ENCODE measurements around the gene PTPRB.
"Not testable (repeated sequence)": the region's sequence is repeated elsewhere in the genome, so short reads cannot be mapped to it uniquely, and the experiment has no call there.

The PTPRB gene

DNA sequence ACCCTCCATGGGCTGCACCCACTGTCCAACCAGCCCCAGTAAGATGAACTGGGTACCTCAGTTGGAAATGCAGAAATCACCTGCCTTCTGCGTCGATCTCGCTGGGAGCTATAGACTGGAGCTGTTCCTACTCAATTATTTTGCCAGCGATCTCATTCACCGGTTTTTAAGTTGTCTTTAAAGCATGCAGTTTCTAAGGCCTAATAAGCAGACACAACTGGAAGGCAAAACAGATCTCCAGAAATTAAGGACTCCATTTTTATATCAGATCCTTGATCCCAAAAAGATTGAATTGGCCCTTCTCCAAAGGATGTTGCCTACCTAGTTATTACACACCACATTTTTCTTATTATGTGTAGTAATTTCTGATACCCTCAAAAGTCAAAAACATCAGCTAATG lies 139.7 kb downstream of the PTPRB start:
- Histone ChIP-seq H3K4me1 (ENCODE audit: control insufficient read depth, insufficient read depth, low read length) (no peaks in the 10 kb centered on the region), H3K9ac (ENCODE audit: low read length) (no peak overlapping the region), H3K9me3 (ENCODE audit: control insufficient read depth, low read length) (no peaks in the 10 kb centered on the region), H3K36me3 (ENCODE audit: control insufficient read depth, insufficient read depth, low read length) (no peaks in the 10 kb centered on the region), H3K4me3 (ENCODE audit: low read length) (no peak overlapping the region), H3K27me3 (ENCODE audit: control insufficient read depth, insufficient read depth, low read length) (no peaks in the 10 kb centered on the region)

DNA sequence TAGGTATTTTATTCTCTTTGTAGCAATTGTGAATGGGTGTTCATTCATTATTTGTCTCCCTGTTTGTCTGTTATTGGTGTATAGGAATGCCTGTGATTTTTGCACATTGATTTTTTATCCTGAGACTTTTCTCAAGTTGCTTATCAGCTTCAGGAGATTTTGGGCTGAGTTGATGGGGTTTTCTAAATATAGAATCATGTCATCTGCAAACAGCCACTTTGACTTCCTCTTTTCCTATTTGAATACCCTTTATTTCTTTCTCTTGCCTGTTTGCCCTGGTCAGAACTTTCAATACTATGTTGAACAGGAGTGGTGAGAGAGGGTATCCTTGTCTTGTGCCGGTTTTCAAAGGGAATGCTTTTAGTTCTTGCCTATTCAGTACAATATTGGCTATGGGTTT lies 144.3 kb downstream of the PTPRB start:
- H3K9ac ChIP-seq (ENCODE audit: low read length); H3K4me1 ChIP-seq (ENCODE audit: control insufficient read depth, insufficient read depth, low read length); H3K9me3 ChIP-seq (ENCODE audit: control insufficient read depth, low read length); H3K27me3 ChIP-seq (ENCODE audit: control insufficient read depth, insufficient read depth, low read length); H3K4me3 ChIP-seq (ENCODE audit: low read length); H3K36me3 ChIP-seq (ENCODE audit: control insufficient read depth, insufficient read depth, low read length): not testable (repeated sequence)

DNA sequence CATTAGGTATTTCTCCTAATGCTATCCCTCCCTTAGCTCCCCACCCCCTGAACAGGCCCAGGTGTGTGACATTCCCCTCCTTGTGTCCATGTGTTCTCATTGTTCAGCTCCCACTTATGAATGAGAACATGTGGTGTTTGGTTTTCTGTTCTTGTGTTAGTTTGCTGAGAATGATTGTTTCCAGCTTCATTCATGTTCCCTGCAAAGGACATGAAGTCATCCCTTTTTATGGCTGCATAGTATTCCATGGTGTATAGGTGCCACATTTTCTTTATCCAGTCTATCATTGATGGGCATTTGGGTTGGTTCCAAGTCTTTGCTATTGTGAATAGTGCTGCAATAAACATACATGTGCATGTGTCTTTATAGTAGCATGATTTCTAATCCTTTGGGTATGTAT lies 146.3 kb downstream of the PTPRB start:
- not testable (repeated sequence) for H3K4me3 ChIP-seq (ENCODE audit: low read length)

DNA sequence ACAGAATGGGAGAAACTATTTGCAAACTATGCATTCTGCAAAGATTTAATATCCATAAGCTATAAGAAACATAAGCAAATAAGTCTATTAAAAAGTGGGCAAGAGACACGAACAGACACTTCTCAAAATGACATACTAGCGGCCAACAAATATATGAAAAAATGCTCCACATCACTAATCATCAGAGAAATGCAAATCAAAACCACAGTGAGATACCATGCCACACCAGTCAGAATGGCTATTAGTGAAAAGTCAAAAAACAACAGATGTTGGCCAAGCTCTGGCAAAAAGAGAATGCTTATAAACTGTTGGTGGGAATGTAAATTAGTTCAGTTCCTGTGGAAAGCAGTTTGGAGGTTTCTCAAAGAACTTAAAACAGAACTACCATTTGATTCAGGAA lies 149.8 kb downstream of the PTPRB start:
- Histone ChIP-seq H3K4me1 (ENCODE audit: control insufficient read depth, insufficient read depth, low read length) (peaks cover 10% of the 10 kb centered on the region), H3K27me3 (ENCODE audit: control insufficient read depth, insufficient read depth, low read length) (no peaks in the 10 kb centered on the region), H3K9ac (ENCODE audit: low read length) (no peak overlapping the region), H3K4me3 (ENCODE audit: low read length) (no peak overlapping the region), H3K36me3 (ENCODE audit: control insufficient read depth, insufficient read depth, low read length) (no peaks in the 10 kb centered on the region), H3K9me3 (ENCODE audit: control insufficient read depth, low read length) (no peaks in the 10 kb centered on the region)

More for the DNA sequence above, 146.3 kb downstream of the PTPRB start:
- H3K9me3 ChIP-seq (ENCODE audit: control insufficient read depth, low read length); H3K36me3 ChIP-seq (ENCODE audit: control insufficient read depth, insufficient read depth, low read length); H3K4me1 ChIP-seq (ENCODE audit: control insufficient read depth, insufficient read depth, low read length); H3K9ac ChIP-seq (ENCODE audit: low read length); H3K27me3 ChIP-seq (ENCODE audit: control insufficient read depth, insufficient read depth, low read length): not testable (repeated sequence)

DNA sequence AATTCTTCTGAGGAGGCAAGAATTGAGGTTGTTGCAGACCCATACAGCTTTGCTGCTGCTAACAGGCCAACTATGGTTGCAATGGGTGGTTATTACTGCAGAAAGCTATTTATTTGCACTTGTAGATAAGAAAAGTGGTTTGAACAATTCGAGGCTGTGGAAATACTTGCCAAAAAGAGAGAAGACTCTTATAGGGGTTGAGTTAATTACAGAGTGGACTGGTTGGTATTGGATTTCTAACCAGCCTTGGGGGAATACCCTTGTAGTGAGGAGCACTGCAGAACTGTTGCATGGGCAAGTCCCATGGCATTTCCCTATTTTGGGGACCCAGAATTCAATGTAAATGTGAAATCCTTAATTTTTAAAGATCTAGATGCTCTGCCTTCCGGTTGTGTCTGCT lies 150.6 kb downstream of the PTPRB start:
- Histone ChIP-seq H3K36me3 (ENCODE audit: control insufficient read depth, insufficient read depth, low read length) (no peaks in the 10 kb centered on the region), H3K27me3 (ENCODE audit: control insufficient read depth, insufficient read depth, low read length) (no peaks in the 10 kb centered on the region), H3K4me3 (ENCODE audit: low read length) (no peak overlapping the region), H3K9ac (ENCODE audit: low read length) (no peak overlapping the region), H3K4me1 (ENCODE audit: control insufficient read depth, insufficient read depth, low read length) (peaks cover 10% of the 10 kb centered on the region), H3K9me3 (ENCODE audit: control insufficient read depth, low read length) (no peaks in the 10 kb centered on the region)

DNA sequence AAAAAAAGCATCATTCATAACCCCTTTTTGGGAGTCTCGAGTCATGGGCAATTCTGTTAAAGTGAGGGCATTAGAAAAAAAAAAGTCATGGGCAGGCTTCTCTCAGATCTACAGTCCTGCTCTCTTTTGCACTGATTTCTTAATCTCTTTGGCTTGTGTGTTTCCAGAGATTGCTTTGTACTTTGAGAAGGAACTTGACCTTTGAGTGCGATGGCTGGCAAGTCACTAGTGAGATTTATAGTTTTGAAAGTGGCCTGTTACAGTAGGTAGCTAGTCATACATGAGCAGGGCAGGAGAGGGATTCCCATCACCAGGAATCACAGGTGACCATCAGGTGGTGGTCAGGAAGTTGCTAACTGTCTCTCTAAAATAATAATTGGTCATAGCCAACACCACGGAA lies 151.5 kb downstream of the PTPRB start:
- Histone ChIP-seq H3K27me3 (ENCODE audit: control insufficient read depth, insufficient read depth, low read length) (no peaks in the 10 kb centered on the region), H3K4me3 (ENCODE audit: low read length) (no peak overlapping the region), H3K36me3 (ENCODE audit: control insufficient read depth, insufficient read depth, low read length) (no peaks in the 10 kb centered on the region), H3K9ac (ENCODE audit: low read length) (no peak overlapping the region), H3K4me1 (ENCODE audit: control insufficient read depth, insufficient read depth, low read length) (peaks cover 10% of the 10 kb centered on the region), H3K9me3 (ENCODE audit: control insufficient read depth, low read length) (no peaks in the 10 kb centered on the region)

DNA sequence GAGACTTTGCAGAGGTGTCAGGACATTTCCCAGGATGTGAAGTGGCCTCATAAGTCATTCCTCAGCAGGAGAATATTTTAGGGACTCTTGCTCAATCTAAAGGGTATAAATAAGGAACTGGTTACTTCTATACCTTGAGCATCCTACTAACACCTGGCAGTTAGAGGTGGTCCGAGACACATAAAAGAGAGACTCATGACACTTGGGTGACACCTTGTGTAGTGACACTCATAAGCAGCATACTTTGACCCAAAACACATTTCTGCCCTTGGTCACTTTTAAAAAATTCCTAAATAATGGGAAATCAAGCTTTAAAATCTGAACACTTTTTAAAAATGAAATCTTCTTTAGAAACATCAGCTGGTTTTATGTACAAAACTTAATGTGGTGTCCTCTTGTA lies 152.8 kb downstream of the PTPRB start:
- Histone ChIP-seq H3K9me3 (ENCODE audit: control insufficient read depth, low read length) (no peaks in the 10 kb centered on the region), H3K4me1 (ENCODE audit: control insufficient read depth, insufficient read depth, low read length) (peaks cover 10% of the 10 kb centered on the region), H3K4me3 (ENCODE audit: low read length) (no peak overlapping the region), H3K9ac (ENCODE audit: low read length) (no peak overlapping the region), H3K36me3 (ENCODE audit: control insufficient read depth, insufficient read depth, low read length) (no peaks in the 10 kb centered on the region), H3K27me3 (ENCODE audit: control insufficient read depth, insufficient read depth, low read length) (no peaks in the 10 kb centered on the region)

DNA sequence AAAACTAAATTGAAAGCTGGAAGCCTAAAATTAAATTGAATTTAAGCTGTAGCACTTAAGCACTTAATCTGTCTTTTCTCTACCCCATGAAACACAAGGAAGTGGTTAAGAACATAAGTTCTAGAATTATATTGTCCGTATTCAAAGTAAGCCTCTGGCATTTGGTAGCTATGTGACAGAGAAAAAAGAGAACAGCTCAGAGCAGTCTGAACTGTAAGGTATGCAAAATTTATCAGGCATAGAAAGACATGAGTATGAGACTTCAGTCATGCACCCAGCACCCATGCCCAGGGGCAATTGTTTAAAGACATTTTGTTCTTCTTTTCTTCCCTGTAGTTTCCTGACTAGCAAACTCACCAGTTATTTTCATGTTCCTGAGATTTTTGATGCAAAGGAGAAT lies 154.5 kb downstream of the PTPRB start:
- H3K4me1 ChIP-seq (ENCODE audit: control insufficient read depth, insufficient read depth, low read length), result peaks cover 10% of the 10 kb centered on the region
- no peaks in the 10 kb centered on the region for H3K36me3 ChIP-seq (ENCODE audit: control insufficient read depth, insufficient read depth, low read length)
- no peak overlapping the region for H3K9ac ChIP-seq (ENCODE audit: low read length)
- no peak overlapping the region for H3K4me3 ChIP-seq (ENCODE audit: low read length)
- no peaks in the 10 kb centered on the region for H3K9me3 ChIP-seq (ENCODE audit: control insufficient read depth, low read length)
- H3K27me3 ChIP-seq (ENCODE audit: control insufficient read depth, insufficient read depth, low read length), result no peaks in the 10 kb centered on the region

DNA sequence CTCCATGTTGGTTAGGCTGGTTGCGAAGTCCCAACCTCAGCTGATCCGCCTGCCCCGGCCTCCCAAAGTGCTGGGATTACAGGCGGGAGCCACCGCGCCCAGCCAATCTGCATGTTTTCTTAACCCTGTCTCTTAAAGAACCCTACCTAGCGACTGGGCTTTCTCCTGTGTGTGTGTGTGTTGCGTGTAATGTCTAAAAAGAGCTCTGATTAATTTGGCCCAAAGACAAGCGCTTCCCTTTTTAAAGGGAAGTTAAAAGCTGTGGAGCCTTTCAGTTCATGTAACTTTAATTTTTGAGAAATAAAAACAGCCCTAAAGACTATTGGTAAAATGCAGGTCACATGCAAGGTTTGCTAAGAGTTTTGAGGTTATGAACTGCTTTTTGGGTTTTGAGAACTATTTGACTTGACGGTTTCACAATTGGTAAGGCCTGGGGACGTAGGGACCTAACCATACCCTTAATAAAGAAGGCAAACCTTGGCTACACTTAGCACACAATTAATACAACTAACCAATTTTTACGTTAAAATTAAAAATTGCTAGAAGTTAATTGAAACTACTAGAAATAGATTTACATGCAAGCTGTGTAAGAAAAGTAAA lies 167.9 kb downstream of the PTPRB start:
- no peak overlapping the region for H3K4me3 ChIP-seq (ENCODE audit: low read length)

DNA sequence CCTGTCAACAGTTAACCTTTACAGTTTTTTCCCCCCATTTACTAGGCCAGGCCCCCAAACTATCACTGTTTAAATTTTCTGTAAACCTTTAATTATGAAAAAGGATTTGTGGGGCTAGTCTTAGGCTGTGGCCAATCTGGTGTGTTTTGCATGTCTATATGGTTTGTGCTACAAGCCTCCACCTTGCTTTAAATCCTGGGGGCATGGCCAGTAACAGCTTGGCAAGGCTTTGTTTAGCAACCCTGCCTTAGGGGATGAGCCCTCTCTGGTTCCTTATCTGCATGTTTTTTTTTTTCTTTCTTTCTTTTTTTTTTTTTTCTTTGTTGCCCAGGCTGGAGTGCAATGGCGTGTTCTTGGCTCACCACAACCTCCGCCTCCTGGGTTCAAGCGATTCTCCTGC lies 168.5 kb downstream of the PTPRB start:
- Histone ChIP-seq H3K9me3 (ENCODE audit: control insufficient read depth, low read length) (no peaks in the 10 kb centered on the region), H3K9ac (ENCODE audit: low read length) (no peak overlapping the region), H3K4me3 (ENCODE audit: low read length) (no peak overlapping the region), H3K4me1 (ENCODE audit: control insufficient read depth, insufficient read depth, low read length) (no peaks in the 10 kb centered on the region), H3K27me3 (ENCODE audit: control insufficient read depth, insufficient read depth, low read length) (no peaks in the 10 kb centered on the region), H3K36me3 (ENCODE audit: control insufficient read depth, insufficient read depth, low read length) (no peaks in the 10 kb centered on the region)

More for the DNA sequence above, 167.9 kb downstream of the PTPRB start:
- H3K4me1 ChIP-seq (ENCODE audit: control insufficient read depth, insufficient read depth, low read length), result no peaks in the 10 kb centered on the region
- no peaks in the 10 kb centered on the region for H3K36me3 ChIP-seq (ENCODE audit: control insufficient read depth, insufficient read depth, low read length)
- H3K27me3 ChIP-seq (ENCODE audit: control insufficient read depth, insufficient read depth, low read length), result no peaks in the 10 kb centered on the region
- H3K9ac ChIP-seq (ENCODE audit: low read length), result no peak overlapping the region
- H3K9me3 ChIP-seq (ENCODE audit: control insufficient read depth, low read length), result no peaks in the 10 kb centered on the region

DNA sequence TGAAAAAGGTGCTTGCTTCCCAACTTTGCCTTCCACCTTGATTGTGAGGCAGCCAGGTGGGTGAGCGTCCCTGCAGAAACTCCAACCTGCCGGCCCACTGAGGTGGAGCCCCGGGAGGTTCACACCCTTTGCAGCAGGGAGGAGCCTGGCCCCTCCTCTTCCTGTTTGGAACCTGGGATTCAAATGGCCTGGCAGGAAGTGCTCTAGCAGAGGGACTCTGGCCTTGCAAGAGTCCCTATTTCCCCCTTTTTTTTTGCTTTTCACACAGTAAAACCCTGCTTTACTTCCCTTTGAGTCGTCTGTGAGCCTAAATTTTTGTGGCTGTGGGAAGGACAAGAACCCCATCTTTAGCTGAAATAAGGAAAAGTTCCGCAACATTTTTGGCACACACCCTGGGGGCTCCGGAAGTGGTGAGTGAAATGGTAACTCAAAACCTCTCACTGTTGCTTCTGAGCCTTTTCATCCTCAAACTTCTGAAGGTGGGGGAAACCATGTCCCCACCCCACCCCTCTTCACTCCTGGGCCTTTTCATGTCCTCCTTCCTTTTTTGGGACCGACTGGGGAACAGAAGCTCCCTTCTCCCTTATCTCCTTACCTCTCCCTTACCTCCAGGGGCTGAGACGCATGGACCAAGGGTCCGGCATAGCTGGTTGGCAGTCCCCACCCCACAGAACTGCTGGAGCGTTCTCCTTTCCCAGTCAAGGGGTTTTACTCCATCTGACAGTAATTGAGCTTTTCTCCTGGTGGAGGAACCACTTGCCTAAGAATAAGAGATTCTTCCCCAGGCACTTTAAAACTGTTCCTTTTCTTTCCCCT lies 169.1 kb downstream of the PTPRB start:
- H3K9ac ChIP-seq (ENCODE audit: low read length), result no peak overlapping the region
- H3K9me3 ChIP-seq (ENCODE audit: control insufficient read depth, low read length), result no peaks in the 10 kb centered on the region
- H3K4me1 ChIP-seq (ENCODE audit: control insufficient read depth, insufficient read depth, low read length), result no peaks in the 10 kb centered on the region
- H3K27me3 ChIP-seq (ENCODE audit: control insufficient read depth, insufficient read depth, low read length), result no peaks in the 10 kb centered on the region
- H3K4me3 ChIP-seq (ENCODE audit: low read length), result no peak overlapping the region
- H3K36me3 ChIP-seq (ENCODE audit: control insufficient read depth, insufficient read depth, low read length), result no peaks in the 10 kb centered on the region

DNA sequence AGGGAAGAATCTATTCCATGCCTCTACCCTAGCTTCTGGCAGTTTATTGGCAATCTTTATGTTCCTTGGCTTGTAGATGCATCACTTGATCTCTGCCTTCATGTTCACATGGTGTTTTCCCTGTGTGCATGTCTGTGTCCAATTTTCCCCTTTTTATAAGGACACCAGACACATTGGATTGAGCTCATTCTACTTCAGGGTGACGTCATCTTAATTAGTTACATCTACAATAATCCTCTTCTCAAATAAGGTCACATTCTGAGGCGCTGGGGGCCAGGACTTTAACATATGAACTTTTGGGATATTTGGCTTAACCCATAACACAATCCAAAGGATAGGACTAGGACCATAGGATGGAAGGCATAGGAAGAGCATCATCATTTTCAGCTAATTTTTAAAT lies 169.8 kb downstream of the PTPRB start:
- H3K4me3 ChIP-seq (ENCODE audit: low read length), result no peak overlapping the region
- H3K36me3 ChIP-seq (ENCODE audit: control insufficient read depth, insufficient read depth, low read length), result no peaks in the 10 kb centered on the region
- H3K9me3 ChIP-seq (ENCODE audit: control insufficient read depth, low read length), result no peaks in the 10 kb centered on the region
- H3K9ac ChIP-seq (ENCODE audit: low read length), result no peak overlapping the region
- H3K27me3 ChIP-seq (ENCODE audit: control insufficient read depth, insufficient read depth, low read length), result no peaks in the 10 kb centered on the region
- H3K4me1 ChIP-seq (ENCODE audit: control insufficient read depth, insufficient read depth, low read length), result no peaks in the 10 kb centered on the region
